ENCODE data around the gene FRAT2. TPM values are rescaled to one million over a fixed set of nuclear protein-coding genes. Genes with fewer than 3 reads are reported as not detected.
"Not testable (repeated sequence)": the region's sequence is repeated elsewhere in the genome, so short reads cannot be mapped to it uniquely, and the experiment has no call there.

FRAT2 gene
- total and polyA plus RNA-seq, 2 donors (not counting 3 experiments of a cell fraction or from before 2014, with no cell fraction given), result 6.6 to 11.3 TPM

DNA sequence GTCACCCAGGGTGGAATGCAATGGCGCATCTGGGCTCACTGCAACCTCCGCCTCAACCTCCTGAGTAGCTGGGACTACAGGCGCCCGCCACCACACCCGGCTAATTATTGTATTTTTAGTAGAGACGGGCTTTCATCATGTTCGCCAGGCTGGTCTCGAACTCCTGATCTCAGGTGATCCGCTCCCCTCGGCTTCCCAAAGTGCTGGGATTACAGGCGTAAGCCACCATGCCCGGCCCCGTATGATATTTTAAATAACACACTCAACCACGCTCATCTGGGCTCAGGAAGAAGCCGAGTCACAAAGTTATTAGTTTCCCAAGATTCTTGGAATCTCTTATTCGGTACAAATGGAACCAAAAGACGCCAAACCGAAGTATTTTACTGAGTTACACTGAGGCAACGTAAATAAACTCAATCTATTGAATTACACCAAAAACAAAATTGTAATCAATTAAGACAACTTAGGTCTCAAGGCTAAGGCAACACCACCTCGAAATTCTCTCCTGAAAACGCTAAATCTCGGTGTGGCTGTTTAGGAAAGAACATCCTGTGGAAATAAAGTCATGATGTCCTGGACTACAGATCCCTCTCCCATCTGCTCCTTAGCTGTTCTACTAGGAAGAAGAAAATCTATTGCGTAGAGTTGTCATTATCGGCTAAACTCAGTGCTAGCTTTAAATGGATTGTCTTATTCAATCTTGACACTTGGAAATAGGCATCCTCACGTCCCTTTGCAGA, 43.0 kb downstream of the FRAT2 start:
- H3K4me1 ChIP-seq (ENCODE audit: control insufficient read depth, extremely low read depth, insufficient read depth, low read length), result no peaks in the 10 kb centered on the region
- CTCF ChIA-PET, result interaction anchor here (1.7 to 3.4 kb wide), 5 partner anchors 12 to 219 kb away, joined by 4 to 27 read pairs (median 8); partner anchors contain the start of gene FRAT2
- dilution Hi-C loops (cut with MboI; ENCODE audit: extremely low pct_ligation_motif_present, low sequenced_read_pairs), result no loop called here

DNA sequence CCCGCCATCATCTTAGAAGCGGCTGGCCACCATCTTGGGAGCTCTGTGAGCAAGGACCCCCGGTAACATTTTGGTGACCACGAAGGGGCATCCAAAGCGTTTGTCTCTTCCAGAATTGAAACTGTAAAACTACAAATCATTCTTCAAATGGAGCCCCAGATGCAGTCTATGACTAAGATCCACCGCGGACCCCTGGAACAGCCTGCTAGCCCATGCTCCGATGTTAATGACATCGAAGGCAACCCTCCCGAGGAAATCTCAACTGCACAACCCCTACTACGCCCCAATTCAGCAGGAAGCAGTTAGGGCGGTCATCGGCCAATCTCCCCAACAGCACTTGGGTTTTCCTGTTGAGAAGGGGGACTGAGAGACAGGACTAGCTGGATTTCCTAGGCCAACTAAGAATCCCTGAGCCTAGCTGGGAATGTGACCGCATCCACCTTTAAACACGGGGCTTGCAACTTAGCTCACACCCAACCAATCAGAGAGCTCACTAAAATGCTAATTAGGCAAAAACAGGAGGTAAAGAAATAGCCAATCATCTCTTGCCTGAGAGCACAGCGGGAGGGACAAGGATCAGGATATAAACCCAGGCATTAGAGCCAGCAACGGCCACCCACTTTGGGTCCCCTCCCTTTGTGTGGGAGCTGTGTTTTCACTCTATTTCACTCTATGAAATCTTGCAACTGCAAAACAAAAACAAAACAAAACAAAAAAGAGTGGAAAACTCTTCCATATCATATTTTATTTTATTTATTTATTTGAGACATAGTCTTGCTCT, 43.8 kb downstream of the FRAT2 start:
- H3K9me3 ChIP-seq (replicated peaks; ENCODE audit: control insufficient read depth, insufficient read depth, low read length); H3K4me1 ChIP-seq (ENCODE audit: control insufficient read depth, extremely low read depth, insufficient read depth, low read length); BruUV-seq (replicated peaks); FAIRE-seq; intact Hi-C loops (cut with micrococcal nuclease); H2AFZ ChIP-seq (ENCODE audit: low read depth, low read length); H3K36me3 ChIP-seq (ENCODE audit: control insufficient read depth in 2 of 2, extremely low read depth in 1 of 2, insufficient read depth in 2 of 2, low read length in 2 of 2); H4K20me1 ChIP-seq (replicated peaks; ENCODE audit: control insufficient read depth, extremely low read depth, insufficient read depth, low read length); DNase-seq (ENCODE audit: low read depth, low spot score); H3K27ac ChIP-seq (ENCODE audit: insufficient read depth, low read depth, low read length); H3K9ac ChIP-seq (replicated peaks; ENCODE audit: extremely low read depth, insufficient read depth, low read length); H3K9me1 ChIP-seq (replicated peaks; ENCODE audit: control insufficient read depth, extremely low read depth, insufficient read depth, low read length); H3K4me3 ChIP-seq (replicated peaks in 1 of 3; ENCODE audit: insufficient read depth in 1 of 3, low read depth in 1 of 3, low read length in 3 of 3); POLR2A ChIA-PET; H3K4me2 ChIP-seq (ENCODE audit: insufficient read depth, low read length); dilution Hi-C loops (cut with MboI; ENCODE audit: extremely low pct_ligation_motif_present, low sequenced_read_pairs); H3K27me3 ChIP-seq (ENCODE audit: control insufficient read depth in 2 of 2, insufficient read depth in 2 of 2, low read length in 2 of 2): not testable (repeated sequence)
- H3K79me2 ChIP-seq (ENCODE audit: control insufficient read depth, insufficient read depth, low read length), result peaks cover 18% of the 10 kb centered on the region
- CTCF ChIA-PET, result interaction anchor here (1.9 to 3.4 kb wide), 3 partner anchors 11 to 65 kb away, joined by 8 to 27 read pairs (median 15); partner anchors contain the start of gene FRAT2

More for the DNA sequence above, 43.0 kb downstream of the FRAT2 start:
- no TSS peak for BruUV-seq (replicated peaks)
- DNase-seq (ENCODE audit: low read depth, low spot score), result no peak
- Histone ChIP-seq H3K9me1 (replicated peaks; ENCODE audit: control insufficient read depth, extremely low read depth, insufficient read depth, low read length) (no peaks in the 10 kb centered on the region), H3K4me2 (ENCODE audit: insufficient read depth, low read length) (peak overlapping the region; percentile 96), H2AFZ (ENCODE audit: low read depth, low read length) (peak overlapping the region; percentile 21), H3K36me3 (ENCODE audit: control insufficient read depth in 2 of 2, extremely low read depth in 1 of 2, insufficient read depth in 2 of 2, low read length in 2 of 2) (no peaks in the 10 kb centered on the region), H3K27me3 (ENCODE audit: control insufficient read depth in 2 of 2, insufficient read depth in 2 of 2, low read length in 2 of 2) (no peaks in the 10 kb centered on the region), H3K79me2 (ENCODE audit: control insufficient read depth, insufficient read depth, low read length) (peaks cover 18% of the 10 kb centered on the region), H4K20me1 (replicated peaks; ENCODE audit: control insufficient read depth, extremely low read depth, insufficient read depth, low read length) (no peaks in the 10 kb centered on the region), H3K9me3 (replicated peaks; ENCODE audit: control insufficient read depth, insufficient read depth, low read length) (no peaks in the 10 kb centered on the region), H3K9ac (replicated peaks; ENCODE audit: extremely low read depth, insufficient read depth, low read length) (peak overlapping the region; percentile 83), H3K4me3 (replicated peaks in 1 of 3; ENCODE audit: insufficient read depth in 1 of 3, low read depth in 1 of 3, low read length in 3 of 3) (peak overlapping the region; percentile 59 to 88 (median 65)), H3K27ac (ENCODE audit: insufficient read depth, low read depth, low read length) (peak overlapping the region; percentile 85)
- no peak for FAIRE-seq
- TF ChIP-seq MYC (IDR thresholded peaks at IDR 0.05; ENCODE audit: low read depth, low read length), result no peak
- no peak for TF ChIP-seq POLR2AphosphoS5 (IDR thresholded peaks at IDR 0.05; ENCODE audit: insufficient read depth, low read depth, low read length)
- POLR2A ChIA-PET, result interaction anchor here (0.9 kb wide), 1 partner anchor 109 kb away, joined by 3 read pairs; the partner anchor contains the start of gene RRP12
- intact Hi-C loops (cut with micrococcal nuclease), result loop anchor here (1.0 kb wide), 2 partner anchors 28 to 42 kb away; partner anchors contain the start of gene FRAT1

DNA sequence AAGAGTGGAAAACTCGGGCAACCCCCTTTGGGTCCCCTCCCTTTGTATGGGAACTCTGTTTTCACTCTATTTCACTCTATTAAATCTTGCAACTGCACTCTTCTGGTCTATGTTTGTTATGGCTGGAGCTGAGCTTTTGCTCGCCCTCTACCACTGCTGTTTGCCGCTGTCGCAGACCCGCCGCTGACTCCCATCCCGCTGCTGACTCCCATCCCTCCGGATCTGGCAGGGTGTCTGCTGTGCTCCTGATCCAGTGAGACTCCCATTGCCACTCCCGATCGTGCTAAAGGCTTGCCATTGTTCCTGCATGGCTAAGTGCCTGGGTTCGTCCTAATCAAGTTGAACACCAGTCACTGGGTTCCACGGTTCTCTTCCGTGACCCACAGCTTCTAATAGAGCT, 44.5 kb downstream of the FRAT2 start:
- H3K9me1 ChIP-seq (replicated peaks; ENCODE audit: control insufficient read depth, extremely low read depth, insufficient read depth, low read length); H3K9ac ChIP-seq (replicated peaks; ENCODE audit: extremely low read depth, insufficient read depth, low read length); DNase-seq (ENCODE audit: low read depth, low spot score); H3K4me2 ChIP-seq (ENCODE audit: insufficient read depth, low read length); H4K20me1 ChIP-seq (replicated peaks; ENCODE audit: control insufficient read depth, extremely low read depth, insufficient read depth, low read length); dilution Hi-C loops (cut with MboI; ENCODE audit: extremely low pct_ligation_motif_present, low sequenced_read_pairs); BruUV-seq (replicated peaks); intact Hi-C loops (cut with micrococcal nuclease); H2AFZ ChIP-seq (ENCODE audit: low read depth, low read length); H3K9me3 ChIP-seq (replicated peaks; ENCODE audit: control insufficient read depth, insufficient read depth, low read length); POLR2A ChIA-PET; H3K4me1 ChIP-seq (ENCODE audit: control insufficient read depth, extremely low read depth, insufficient read depth, low read length); H3K36me3 ChIP-seq (ENCODE audit: control insufficient read depth in 2 of 2, extremely low read depth in 1 of 2, insufficient read depth in 2 of 2, low read length in 2 of 2); H3K27ac ChIP-seq (ENCODE audit: insufficient read depth, low read depth, low read length); H3K27me3 ChIP-seq (ENCODE audit: control insufficient read depth in 2 of 2, insufficient read depth in 2 of 2, low read length in 2 of 2); H3K4me3 ChIP-seq (replicated peaks in 1 of 3; ENCODE audit: insufficient read depth in 1 of 3, low read depth in 1 of 3, low read length in 3 of 3); FAIRE-seq: not testable (repeated sequence)
- H3K79me2 ChIP-seq (ENCODE audit: control insufficient read depth, insufficient read depth, low read length), result peaks cover 18% of the 10 kb centered on the region
- CTCF ChIA-PET, result interaction anchor here (3.8 kb wide), 1 partner anchor 12 kb away, joined by 15 read pairs; no protein-coding TSS in a partner anchor

Measured in endothelial cell of umbilical vein (primary cell).